A549 (cell line): ENCODE measurements around the gene LSP1.

Experiments
- CHD4 ChIP-seq: fragments of 200-600 bp; sonication (generic); IDR thresholded peaks from 2 replicates; pipeline ENCODE4 v1.6.1; 2016; ENCODE audit warnings: antibody characterized with exemption, mild to moderate bottlenecking, borderline replicate concordance
- JUN ChIP-seq, 2 experiments: fragments of >200 bp; sonication (Bioruptor Twin); formaldehyde crosslinking; IDR thresholded peaks; 2 replicates in 1 of 2; 3 replicates in 1 of 2; pipeline ENCODE4 v1.6.1; 2016 to 2017
- MAZ ChIP-seq: fragments of 150-350 bp; IDR thresholded peaks from 2 replicates; pipeline ENCODE4 v1.6.1; 2014; ENCODE audit warnings: antibody characterized with exemption, low read depth, low read length, borderline replicate concordance
- POLR2A ChIP-seq: IDR thresholded peaks from 2 replicates; pipeline ENCODE4 v1.6.1; 2012; ENCODE audit warnings: mild to moderate bottlenecking, low read length
- RAD21 ChIP-seq, 2 experiments: fragments of >200 bp in 1 of 2; sonication (Bioruptor Twin) in 1 of 2; formaldehyde crosslinking in 1 of 2; IDR thresholded peaks in 1 of 2; conservative IDR thresholded peaks in 1 of 2; 2 replicates in 1 of 2; 3 replicates in 1 of 2; pipeline ENCODE4 v1.6.1; 2012 to 2018; ENCODE audit warnings: inconsistent platforms in 1 of 2
- ZC3H11A ChIP-seq: fragments of 450-650 bp; IDR thresholded peaks from 2 replicates; pipeline ENCODE4 v1.6.1; 2014; ENCODE audit warnings: antibody characterized with exemption, mild to moderate bottlenecking
- TF ChIP-seq, protein P1 (sequence below): fragments of 200-600 bp; sonication (generic); IDR thresholded peaks from 2 replicates; pipeline ENCODE4 v1.6.1; 2016; ENCODE audit warnings: antibody characterized with exemption, mild to moderate bottlenecking, moderate library complexity
- TF ChIP-seq, protein P2 (sequence below): fragments of >200 bp; sonication (Bioruptor Twin); formaldehyde crosslinking; IDR thresholded peaks from 3 replicates; pipeline ENCODE4 v1.5.1; 2016

DNA sequence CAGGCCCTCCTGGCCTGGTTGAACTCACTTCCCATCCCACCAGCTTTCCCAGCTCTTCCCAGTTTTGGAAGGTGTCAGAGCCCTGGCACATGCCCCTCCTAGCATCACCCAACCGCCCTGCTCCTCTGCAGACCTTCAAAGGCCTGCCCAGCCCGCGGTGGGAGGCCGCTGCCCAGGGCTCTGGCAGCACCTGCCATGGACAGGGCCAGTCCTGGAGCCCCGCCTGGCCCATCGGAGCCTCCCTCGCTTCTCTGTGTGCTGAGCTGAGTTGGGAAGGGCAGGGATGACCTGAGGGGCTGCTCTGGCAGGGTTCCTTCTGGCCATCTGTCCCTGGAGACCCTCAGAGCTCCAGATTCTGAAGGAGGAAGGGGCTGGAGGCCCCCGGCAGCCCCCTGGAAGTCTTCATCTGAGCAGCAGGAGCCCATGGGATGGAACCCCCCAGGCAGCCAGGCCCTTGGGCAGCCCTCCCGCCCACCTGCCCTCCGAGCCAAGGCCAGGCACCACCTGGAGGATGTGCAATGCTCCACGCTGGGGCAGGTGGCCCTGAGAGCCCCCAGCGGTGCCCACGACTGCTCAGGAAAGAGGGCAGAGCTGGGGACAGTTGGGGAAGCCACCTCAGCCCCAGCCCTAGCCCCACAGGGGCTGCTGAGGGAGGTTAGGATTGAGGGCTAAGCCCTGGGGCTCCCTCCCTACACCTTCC is 3.6 kb downstream of the LSP1 start:
- no peak for TF ChIP-seq RAD21 (conservative IDR thresholded peaks at IDR 0.05 in 1 of 2, IDR thresholded peaks at IDR 0.05 in 1 of 2)
- TF ChIP-seq ZC3H11A, result no peak
- TF ChIP-seq, protein P1, sequence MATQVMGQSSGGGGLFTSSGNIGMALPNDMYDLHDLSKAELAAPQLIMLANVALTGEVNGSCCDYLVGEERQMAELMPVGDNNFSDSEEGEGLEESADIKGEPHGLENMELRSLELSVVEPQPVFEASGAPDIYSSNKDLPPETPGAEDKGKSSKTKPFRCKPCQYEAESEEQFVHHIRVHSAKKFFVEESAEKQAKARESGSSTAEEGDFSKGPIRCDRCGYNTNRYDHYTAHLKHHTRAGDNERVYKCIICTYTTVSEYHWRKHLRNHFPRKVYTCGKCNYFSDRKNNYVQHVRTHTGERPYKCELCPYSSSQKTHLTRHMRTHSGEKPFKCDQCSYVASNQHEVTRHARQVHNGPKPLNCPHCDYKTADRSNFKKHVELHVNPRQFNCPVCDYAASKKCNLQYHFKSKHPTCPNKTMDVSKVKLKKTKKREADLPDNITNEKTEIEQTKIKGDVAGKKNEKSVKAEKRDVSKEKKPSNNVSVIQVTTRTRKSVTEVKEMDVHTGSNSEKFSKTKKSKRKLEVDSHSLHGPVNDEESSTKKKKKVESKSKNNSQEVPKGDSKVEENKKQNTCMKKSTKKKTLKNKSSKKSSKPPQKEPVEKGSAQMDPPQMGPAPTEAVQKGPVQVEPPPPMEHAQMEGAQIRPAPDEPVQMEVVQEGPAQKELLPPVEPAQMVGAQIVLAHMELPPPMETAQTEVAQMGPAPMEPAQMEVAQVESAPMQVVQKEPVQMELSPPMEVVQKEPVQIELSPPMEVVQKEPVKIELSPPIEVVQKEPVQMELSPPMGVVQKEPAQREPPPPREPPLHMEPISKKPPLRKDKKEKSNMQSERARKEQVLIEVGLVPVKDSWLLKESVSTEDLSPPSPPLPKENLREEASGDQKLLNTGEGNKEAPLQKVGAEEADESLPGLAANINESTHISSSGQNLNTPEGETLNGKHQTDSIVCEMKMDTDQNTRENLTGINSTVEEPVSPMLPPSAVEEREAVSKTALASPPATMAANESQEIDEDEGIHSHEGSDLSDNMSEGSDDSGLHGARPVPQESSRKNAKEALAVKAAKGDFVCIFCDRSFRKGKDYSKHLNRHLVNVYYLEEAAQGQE, result no peak
- TF ChIP-seq, protein P2, sequence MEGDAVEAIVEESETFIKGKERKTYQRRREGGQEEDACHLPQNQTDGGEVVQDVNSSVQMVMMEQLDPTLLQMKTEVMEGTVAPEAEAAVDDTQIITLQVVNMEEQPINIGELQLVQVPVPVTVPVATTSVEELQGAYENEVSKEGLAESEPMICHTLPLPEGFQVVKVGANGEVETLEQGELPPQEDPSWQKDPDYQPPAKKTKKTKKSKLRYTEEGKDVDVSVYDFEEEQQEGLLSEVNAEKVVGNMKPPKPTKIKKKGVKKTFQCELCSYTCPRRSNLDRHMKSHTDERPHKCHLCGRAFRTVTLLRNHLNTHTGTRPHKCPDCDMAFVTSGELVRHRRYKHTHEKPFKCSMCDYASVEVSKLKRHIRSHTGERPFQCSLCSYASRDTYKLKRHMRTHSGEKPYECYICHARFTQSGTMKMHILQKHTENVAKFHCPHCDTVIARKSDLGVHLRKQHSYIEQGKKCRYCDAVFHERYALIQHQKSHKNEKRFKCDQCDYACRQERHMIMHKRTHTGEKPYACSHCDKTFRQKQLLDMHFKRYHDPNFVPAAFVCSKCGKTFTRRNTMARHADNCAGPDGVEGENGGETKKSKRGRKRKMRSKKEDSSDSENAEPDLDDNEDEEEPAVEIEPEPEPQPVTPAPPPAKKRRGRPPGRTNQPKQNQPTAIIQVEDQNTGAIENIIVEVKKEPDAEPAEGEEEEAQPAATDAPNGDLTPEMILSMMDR, result no peak
- no peak for TF ChIP-seq POLR2A
- TF ChIP-seq MAZ, result no peak
- no peak for TF ChIP-seq JUN (IDR thresholded peaks at IDR 0.05)
- TF ChIP-seq CHD4, result no peak
